Ecto neural progenitor cell (in vitro differentiated cells): Measurements from ENCODE around the gene ZNF423.

Experiments
- DNase-seq: peaks from one replicate; pipeline ENCODE4 v3.0.0-alpha.2; 2018; ENCODE audit warnings: low spot score

ZNF423 gene

DNA sequence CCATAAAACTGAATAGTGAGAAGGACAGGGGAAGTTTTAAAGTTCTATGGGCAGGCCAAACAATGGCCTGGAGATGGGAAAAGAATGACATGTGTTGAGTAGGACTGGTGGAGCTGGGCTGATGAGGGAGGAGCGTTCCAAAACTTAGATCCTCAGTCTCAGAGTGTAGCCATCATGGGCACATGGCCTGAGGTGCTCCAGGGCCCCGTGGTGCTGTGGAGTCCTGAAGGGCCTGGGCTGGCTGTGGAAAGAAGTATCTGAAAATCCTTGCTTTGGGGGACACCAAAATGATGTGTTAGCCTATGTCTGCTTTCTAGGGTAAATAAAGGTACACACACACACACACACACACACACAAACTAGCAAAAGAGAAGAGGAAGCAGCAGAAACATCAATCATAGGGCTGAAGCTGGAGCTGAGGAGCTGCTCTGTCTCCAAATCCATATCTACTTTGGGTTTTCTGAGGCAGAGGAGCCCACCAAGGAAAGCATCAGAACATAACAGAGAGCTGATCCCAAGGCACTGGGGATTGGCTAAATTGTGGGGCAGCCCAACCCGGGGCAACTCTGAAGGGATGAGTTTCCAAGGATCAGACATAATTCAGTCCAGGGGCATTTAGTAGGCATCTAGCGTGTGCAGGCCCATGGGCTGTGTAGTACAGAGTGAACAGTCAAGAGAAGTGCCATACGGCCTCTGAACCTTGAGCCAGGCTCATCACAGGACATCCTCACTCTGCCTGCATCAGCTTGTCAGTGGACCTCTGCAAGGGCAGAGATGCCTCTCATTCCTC, 397.1 kb downstream of the ZNF423 start:
- no peak for DNase-seq

- DNase-seq = peak; percentile 31
Observed at GRCh38 chr16:49458243-49458642, 397.7 kb downstream of the ZNF423 start.

DNA sequence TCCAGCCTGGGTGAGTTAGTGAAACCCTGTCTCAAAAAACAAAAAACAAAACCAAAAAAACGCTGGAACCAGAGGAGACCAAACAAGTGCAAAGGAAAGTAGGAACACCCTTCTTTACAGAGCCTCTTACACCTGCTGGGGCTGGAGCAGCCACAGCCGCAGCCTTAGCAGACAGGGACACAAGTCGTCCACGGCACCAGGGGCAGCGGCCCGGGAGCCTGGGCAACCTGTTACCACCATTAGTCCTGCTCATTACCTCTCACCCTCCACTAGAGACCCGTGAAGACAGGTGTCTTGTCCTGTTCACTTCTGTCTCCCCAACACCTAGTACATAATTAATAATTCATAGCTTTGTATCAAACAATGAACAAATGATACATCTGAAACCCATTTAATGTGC, 398.7 kb downstream of the ZNF423 start:
- peak; percentile 27 for DNase-seq

DNA sequence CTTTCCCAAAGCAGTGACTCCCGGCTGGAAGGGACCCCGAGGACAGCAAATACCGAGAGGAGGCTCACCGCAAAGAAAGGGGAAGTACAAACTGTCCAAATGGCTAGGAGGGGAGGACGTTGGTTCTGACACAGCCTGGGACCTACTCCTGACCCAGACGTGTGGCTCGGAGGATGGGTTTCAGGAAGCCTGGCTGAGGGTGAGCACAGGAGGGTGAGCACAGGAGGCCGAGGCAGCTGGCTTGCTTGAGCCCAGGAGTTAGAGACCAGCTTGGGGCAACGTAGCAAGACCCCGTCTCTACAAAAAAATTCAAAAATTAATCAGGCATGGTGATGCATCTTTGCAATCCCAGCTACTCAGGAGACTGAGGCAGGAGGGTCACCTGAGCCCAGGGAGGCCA, 399.1 kb downstream of the ZNF423 start:
- peak; percentile 30 for DNase-seq

DNA sequence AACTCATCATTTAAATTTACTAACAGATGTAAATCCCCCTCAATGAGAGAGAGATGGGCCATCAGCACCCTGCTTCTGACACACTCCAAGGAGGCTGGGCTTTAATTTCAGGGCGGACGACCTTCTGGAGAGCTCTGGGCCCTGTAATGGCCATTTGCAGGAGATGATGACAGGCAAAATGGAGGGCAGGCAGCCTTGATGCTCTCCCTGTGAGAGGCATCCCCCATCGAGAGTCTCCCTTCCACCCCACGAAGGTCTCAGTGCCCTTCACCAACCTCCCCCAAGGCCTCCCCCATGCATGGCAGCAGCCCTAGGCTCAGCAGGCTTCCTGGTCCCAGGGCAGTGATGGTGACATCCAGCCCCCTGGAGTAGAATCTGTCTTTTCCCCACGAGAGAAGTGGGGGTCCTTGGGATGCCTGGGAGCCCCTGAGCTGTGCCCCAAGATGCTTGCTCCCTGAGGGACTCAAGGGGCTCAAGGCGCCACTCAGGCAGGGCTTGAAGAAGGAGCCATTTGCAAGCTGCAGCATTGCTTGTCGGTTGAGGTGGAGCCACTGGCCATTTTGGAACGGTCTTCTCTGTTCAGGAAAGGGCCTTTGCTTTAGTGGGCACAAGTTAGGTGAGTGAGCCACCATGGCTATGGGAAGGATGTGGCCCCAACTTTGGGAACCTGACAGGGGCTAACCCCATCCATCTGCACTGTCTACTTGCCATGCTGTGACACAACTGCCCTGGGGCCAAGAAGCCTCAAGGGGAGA, 399.7 kb downstream of the ZNF423 start:
- DNase-seq = peak; percentile 18

GRCh38 chr16:49455181-49455990, 400.5 kb downstream of the ZNF423 start:
- no peak for DNase-seq

- no peak for DNase-seq
Observed at GRCh38 chr16:49454426-49455180, 401.3 kb downstream of the ZNF423 start.

GRCh38 chr16:49453983-49454382, 401.9 kb downstream of the ZNF423 start:
- DNase-seq = no peak

DNA sequence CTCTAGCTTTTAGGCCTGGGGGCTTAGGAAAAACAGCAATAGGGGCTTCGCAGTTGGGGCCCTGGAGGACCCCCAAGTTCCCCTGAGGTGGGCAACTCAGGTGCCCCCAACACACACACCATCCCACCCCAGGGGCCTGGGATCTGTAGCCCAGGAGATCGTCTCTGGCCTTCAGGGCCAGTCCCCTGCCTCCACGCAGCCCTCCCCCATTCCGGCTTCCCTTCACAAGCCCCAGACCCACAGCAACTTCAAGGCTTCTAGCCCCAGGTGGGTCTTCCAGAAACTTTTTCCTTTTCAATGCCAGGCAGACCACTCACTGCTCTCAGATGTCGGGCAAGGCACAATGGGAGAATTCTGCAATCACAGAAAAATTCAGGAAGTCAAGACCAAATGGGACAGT, 402.9 kb downstream of the ZNF423 start:
- no peak for DNase-seq

GRCh38 chr16:49452578-49452977, 403.3 kb downstream of the ZNF423 start:
- DNase-seq = no peak

- no peak for DNase-seq
Observed at GRCh38 chr16:49452108-49452507, 403.8 kb downstream of the ZNF423 start.

DNA sequence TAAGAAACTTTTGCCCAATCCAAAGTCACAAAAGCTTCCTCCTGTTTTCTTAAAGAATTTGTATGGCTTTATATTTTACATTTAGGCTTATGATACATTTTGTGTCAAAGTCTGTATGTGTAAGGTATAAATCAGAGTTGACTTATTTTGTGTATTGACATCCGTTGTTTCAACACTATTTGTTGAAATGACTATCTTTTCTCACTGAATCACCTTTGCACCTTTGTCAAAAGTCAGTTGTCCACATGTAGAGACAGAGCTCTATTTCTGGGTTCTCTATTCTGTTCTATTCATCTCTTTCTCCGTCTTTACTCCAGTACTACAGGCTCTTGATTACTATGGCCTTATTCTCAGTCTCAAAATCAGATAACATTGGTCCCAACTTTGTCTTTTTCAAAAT, 409.1 kb downstream of the ZNF423 start:
- DNase-seq = no peak

DNA sequence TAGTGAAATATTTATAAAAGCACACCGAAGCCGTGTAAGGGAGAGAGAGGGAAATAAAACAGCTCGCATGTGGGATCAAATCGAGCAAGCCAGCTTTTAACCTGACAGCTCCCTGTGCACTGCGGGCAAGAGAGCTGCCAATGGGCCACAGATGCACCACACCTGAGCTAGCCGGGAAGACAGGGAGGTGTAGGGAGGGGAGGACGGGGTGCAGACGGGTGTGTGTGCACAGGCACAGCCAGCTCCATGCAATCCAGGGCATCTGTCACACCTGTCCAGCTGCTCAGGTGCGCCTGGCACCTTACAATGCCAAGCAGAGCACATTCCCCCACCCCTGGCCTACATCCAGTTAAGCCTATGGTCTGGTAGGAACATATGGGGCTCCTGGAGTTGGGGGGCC, 412.3 kb downstream of the ZNF423 start:
- no peak for DNase-seq

- DNase-seq = no peak
Observed at GRCh38 chr16:49442805-49443204, 413.1 kb downstream of the ZNF423 start.

DNA sequence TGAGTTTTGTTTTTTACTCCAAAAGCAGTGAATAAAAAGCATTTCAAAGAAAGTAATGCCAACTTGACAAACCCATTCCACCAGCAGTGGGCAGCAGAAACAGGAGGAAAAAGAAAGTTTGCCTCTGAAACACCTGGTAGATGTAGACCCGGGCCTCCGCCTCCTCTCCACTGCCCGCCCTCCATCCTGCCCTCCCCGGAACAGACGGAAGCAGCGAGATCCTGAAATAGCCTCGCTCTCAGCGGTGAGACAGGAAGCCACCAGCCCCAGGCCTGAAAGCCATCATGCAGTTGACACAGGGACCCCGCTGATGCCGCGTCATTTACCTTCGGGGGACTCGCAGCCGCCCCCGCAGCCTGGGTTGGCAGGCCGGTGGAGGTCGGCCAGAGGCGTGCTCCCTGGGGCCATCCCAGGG, 414.5 kb downstream of the ZNF423 start:
- peak; percentile 69 for DNase-seq

- DNase-seq = no peak
Observed at GRCh38 chr16:49440156-49441065, 415.5 kb downstream of the ZNF423 start.

DNA sequence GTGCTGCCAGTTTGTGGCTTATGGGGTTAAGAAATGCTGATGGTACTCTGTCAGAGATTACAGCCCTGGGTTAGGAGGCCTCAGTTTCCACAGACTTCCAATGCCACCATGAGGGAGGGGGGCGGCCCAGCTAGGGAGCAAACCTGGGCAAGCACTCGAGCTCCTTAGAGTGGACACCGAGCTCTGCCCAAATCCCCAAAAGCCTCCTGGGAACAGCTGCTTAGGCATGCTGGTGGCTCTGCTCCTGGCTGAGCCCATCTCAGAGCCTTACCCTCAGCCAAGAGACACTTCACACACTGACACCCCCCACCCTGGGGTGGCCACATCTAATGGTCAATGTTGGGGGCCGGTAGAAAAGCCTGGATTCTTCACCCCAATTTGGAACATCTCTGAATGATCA, 416.2 kb downstream of the ZNF423 start:
- no peak for DNase-seq

DNA sequence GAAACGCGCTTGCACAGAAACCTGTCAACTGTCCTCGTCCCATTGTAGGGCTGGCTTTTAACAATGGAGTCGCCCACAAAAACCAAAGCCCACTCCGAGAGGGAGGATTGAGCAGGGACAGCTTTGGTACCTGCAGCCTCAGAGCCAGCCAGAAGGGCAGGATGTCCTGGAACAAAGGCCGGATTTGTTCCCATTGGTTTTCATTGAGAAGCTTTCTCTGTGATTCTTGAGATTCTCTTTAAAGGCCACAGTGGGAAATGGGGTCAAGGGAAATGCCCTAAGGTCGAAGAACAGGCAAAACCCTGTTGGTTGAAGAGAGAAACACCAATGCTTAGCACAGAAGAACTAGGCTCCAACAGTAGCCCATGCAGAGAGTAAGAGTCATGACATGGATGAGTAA, 416.9 kb downstream of the ZNF423 start:
- no peak for DNase-seq
